ENCODE results near the gene PHC2.

DNA sequence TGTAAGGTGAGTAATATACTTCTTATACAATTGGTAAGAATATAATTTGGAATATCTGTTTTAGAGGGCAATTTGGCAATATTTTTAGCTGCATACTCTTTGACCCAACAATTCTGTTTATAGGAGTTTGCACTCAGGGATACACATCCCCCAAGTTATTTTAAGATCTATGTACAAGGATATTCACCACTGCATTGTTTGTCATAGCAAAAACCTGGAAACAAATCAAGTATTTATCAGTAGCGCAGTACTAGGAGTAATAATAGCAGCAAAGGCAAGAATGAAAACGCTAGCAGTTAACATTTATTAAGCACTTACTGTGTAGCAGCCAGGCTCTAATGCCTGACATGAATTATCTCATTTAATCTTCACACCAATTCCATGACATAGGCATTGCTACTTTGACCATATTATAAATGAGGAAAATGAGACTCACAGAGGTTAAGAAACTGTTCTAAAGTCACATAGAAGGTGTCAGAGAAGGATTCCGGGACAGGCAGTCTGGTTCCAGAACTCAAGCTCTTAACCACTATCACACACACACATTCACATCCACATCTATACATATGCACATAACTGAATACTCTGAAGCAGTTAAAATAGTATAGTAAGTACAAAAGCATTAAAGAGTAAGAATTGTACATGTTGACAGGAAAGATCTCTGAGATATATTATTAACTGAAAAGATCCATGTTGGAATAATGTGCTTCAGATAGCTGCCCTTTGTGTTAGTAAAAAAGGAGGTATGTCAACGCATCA is 30.6 kb downstream of the PHC2 start:
- TF ChIP-seq POLR2AphosphoS5 (IDR thresholded peaks at IDR 0.05; ENCODE audit: low read depth, low read length): no peak
- TF ChIP-seq POLR2A (IDR thresholded peaks at IDR 0.05; ENCODE audit: low read depth, low read length): no peak
- no peak for TF ChIP-seq SPI1 (IDR thresholded peaks at IDR 0.05; ENCODE audit: low read depth, low read length)
- no peak for TF ChIP-seq TAF1 (IDR thresholded peaks at IDR 0.05; ENCODE audit: low read depth, low read length)
